GM19193 (cell line): Measurements from ENCODE around the gene PTPRF.

Experiments used
- POLR2A ChIP-seq: IDR thresholded peaks from 4 replicates; pipeline ENCODE4 v1.6.1; 2011; ENCODE audit not compliant: insufficient read depth, insufficient read length; ENCODE audit errors: extremely low read depth

PTPRF gene

GRCh38 chr1:43622471-43622870 is 91.8 kb downstream of the PTPRF start:
- TF ChIP-seq POLR2A = no peak

- no peak for TF ChIP-seq POLR2A
These were observed 92.5 kb downstream of the PTPRF start for GRCh38 chr1:43622901-43623780.

GRCh38 chr1:43625063-43625780 is 94.5 kb downstream of the PTPRF start:
- TF ChIP-seq POLR2A = no peak

- TF ChIP-seq POLR2A = no peak
These were observed 101.5 kb downstream of the PTPRF start for GRCh38 chr1:43632135-43632670.

- no peak for TF ChIP-seq POLR2A
These were observed 104.0 kb downstream of the PTPRF start for GRCh38 chr1:43634721-43635120.

GRCh38 chr1:43636006-43636641 is 105.4 kb downstream of the PTPRF start:
- TF ChIP-seq POLR2A = no peak

- no peak for TF ChIP-seq POLR2A
These were observed 106.6 kb downstream of the PTPRF start for GRCh38 chr1:43637267-43637666.

GRCh38 chr1:43639976-43640794 is 109.5 kb downstream of the PTPRF start:
- no peak for TF ChIP-seq POLR2A

- no peak for TF ChIP-seq POLR2A
These were observed 113.9 kb downstream of the PTPRF start for GRCh38 chr1:43644558-43644957.

- no peak for TF ChIP-seq POLR2A
These were observed 114.8 kb downstream of the PTPRF start for GRCh38 chr1:43645461-43645860.

GRCh38 chr1:43648221-43648847 is 117.7 kb downstream of the PTPRF start:
- TF ChIP-seq POLR2A = no peak

GRCh38 chr1:43648876-43649477 is 118.3 kb downstream of the PTPRF start:
- TF ChIP-seq POLR2A = no peak

- peak; percentile 100 for TF ChIP-seq POLR2A
These were observed 119.8 kb downstream of the PTPRF start for GRCh38 chr1:43650310-43651085.
